Lower lobe of right lung (tissue), 2 donors: Measurements from ENCODE around the gene NEDD4L. TPM values are rescaled to one million over a fixed set of nuclear protein-coding genes. Genes with fewer than 3 reads are reported as not detected.

Experiments used
- ATAC-seq, 2 donors: fragments of 200-7000 bp; cut with Tn5 transposase; one replicate each; pipeline ENCODE4 v1.9.1; 2020 to 2022; ENCODE audit warnings: mild to moderate bottlenecking in 2 of 2, moderate library complexity in 2 of 2
- DNase-seq: peaks from one replicate; pipeline ENCODE4 v3.0.0-alpha.2; 2020
- H3K27ac ChIP-seq: fragments of 200-600 bp; one replicate; pipeline ENCODE4 v1.8.0; 2022
- H3K27me3 ChIP-seq: fragments of 200-600 bp; one replicate; pipeline ENCODE4 v1.8.0; 2022; ENCODE audit warnings: low read depth
- H3K36me3 ChIP-seq: fragments of 200-600 bp; one replicate; pipeline ENCODE4 v1.8.0; 2022; ENCODE audit warnings: mild to moderate bottlenecking
- H3K4me1 ChIP-seq: fragments of 200-600 bp; one replicate; pipeline ENCODE4 v1.8.0; 2022
- H3K4me3 ChIP-seq: fragments of 200-600 bp; one replicate; pipeline ENCODE4 v1.8.0; 2022; ENCODE audit warnings: mild to moderate bottlenecking
- H3K9me3 ChIP-seq: fragments of 200-600 bp; one replicate; pipeline ENCODE4 v1.8.0; 2022
- CTCF ChIP-seq: fragments of 200-600 bp; IDR thresholded peaks from one replicate; pipeline ENCODE4 v1.8.0; 2022; ENCODE audit warnings: antibody characterized with exemption, mild to moderate bottlenecking
- intact Hi-C: fragments of 100-400 bp; cut with DNase I; formaldehyde crosslinking; loops from one replicate; pipeline ENCODE4 v1.11.0; 2022
- total RNA-seq: library from RNA; stranded (reverse); fragmentation: NEBNext Ultra II Directional; extraction: Animal tissue kit (Norgen Biotek cat#: 25700); gene quantifications from one replicate; pipeline ENCODE4 v1.2.1, GENCODE V29; 2021
- donor health status: DM: no; HTN: yes; CAD: no; lungs with severe emphysema.

The NEDD4L gene
- total RNA-seq, 1 donor from 2014 or later, result 203 TPM

GRCh38 chr18:58110398-58110797 is 66.4 kb downstream of the NEDD4L start:
- Histone ChIP-seq H3K27me3 (no peaks in the 10 kb centered on the region), H3K27ac (no peak overlapping the region), H3K4me1 (peaks cover 13% of the 10 kb centered on the region), H3K4me3 (no peak overlapping the region), H3K9me3 (no peaks in the 10 kb centered on the region), H3K36me3 (no peaks in the 10 kb centered on the region)
- no peak for DNase-seq
- TF ChIP-seq CTCF, result no peak
- intact Hi-C loops, result no loop called here
- no peak for ATAC-seq

GRCh38 chr18:58112174-58112573 is 68.1 kb downstream of the NEDD4L start:
- Histone ChIP-seq H3K27ac (no peak overlapping the region), H3K27me3 (no peaks in the 10 kb centered on the region), H3K36me3 (no peaks in the 10 kb centered on the region), H3K9me3 (no peaks in the 10 kb centered on the region), H3K4me1 (peaks cover 11% of the 10 kb centered on the region), H3K4me3 (no peak overlapping the region)
- TF ChIP-seq CTCF, result no peak
- intact Hi-C loops, result no loop called here
- ATAC-seq (no peak), DNase-seq (no peak)

GRCh38 chr18:58113337-58113736 is 69.3 kb downstream of the NEDD4L start:
- no peaks in the 10 kb centered on the region for H3K36me3 ChIP-seq
- H3K9me3 ChIP-seq, result no peaks in the 10 kb centered on the region
- H3K27me3 ChIP-seq, result no peaks in the 10 kb centered on the region
- H3K4me1 ChIP-seq, result peaks cover 18% of the 10 kb centered on the region
- H3K4me3 ChIP-seq, result no peak overlapping the region
- no peak for ATAC-seq
- intact Hi-C loops, result no loop called here
- no peak for TF ChIP-seq CTCF
- no peak for DNase-seq
- no peak overlapping the region for H3K27ac ChIP-seq

- H3K27ac ChIP-seq, result no peak overlapping the region
- DNase-seq, result no peak
- H3K4me3 ChIP-seq, result no peak overlapping the region
- H3K4me1 ChIP-seq, result peaks cover 18% of the 10 kb centered on the region
- intact Hi-C loops, result no loop called here
- ATAC-seq, result no peak
- no peak for TF ChIP-seq CTCF
- H3K9me3 ChIP-seq, result no peaks in the 10 kb centered on the region
- no peaks in the 10 kb centered on the region for H3K27me3 ChIP-seq
- H3K36me3 ChIP-seq, result no peaks in the 10 kb centered on the region
Observed at GRCh38 chr18:58114766-58115165, 70.7 kb downstream of the NEDD4L start.

GRCh38 chr18:58116818-58117217 is 72.8 kb downstream of the NEDD4L start:
- no peak for TF ChIP-seq CTCF
- no peak for DNase-seq
- peak overlapping the region; percentile 60 for H3K27ac ChIP-seq
- H3K36me3 ChIP-seq, result no peaks in the 10 kb centered on the region
- no peaks in the 10 kb centered on the region for H3K9me3 ChIP-seq
- H3K4me1 ChIP-seq, result peaks cover 18% of the 10 kb centered on the region
- ATAC-seq, result peak; percentile 54 to 71
- intact Hi-C loops, result no loop called here
- H3K4me3 ChIP-seq, result no peak overlapping the region
- no peaks in the 10 kb centered on the region for H3K27me3 ChIP-seq
